Lung (tissue), 12 donors: ENCODE measurements around the gene KCNC2. TPM values are rescaled to one million over a fixed set of nuclear protein-coding genes. Genes with fewer than 3 reads are reported as not detected.

ENCODE experiments used
- ATAC-seq: fragments of 200-7000 bp; cut with Tn5 transposase; one replicate; pipeline ENCODE4 v1.9.1; 2020; ENCODE audit warnings: moderate number of reproducible peaks; ENCODE audit not compliant: insufficient read depth, low FRiP score
- DNase-seq, 3 donors: peaks; one replicate each; pipeline ENCODE4 v3.0.0-alpha.2; 2013 to 2017
- H3K27ac ChIP-seq, 2 donors: one replicate each; pipeline ENCODE4 v1.5.1; 2013; ENCODE audit warnings: mild to moderate bottlenecking in 2 of 2, moderate library complexity in 2 of 2, control low read depth in 1 of 2, inconsistent platforms in 1 of 2, low read depth in 1 of 2, low read length in 1 of 2
- H3K27me3 ChIP-seq, 3 donors: one replicate each; pipeline ENCODE4 v1.5.1; 2013; ENCODE audit warnings: low read length in 2 of 3; ENCODE audit not compliant: control insufficient read depth in 3 of 3, insufficient read depth in 3 of 3
- H3K36me3 ChIP-seq, 4 donors: one replicate each; pipeline ENCODE4 v1.5.1; 2013; ENCODE audit warnings: low read length in 4 of 4, mild to moderate bottlenecking in 1 of 4, moderate library complexity in 1 of 4; ENCODE audit not compliant: control insufficient read depth in 4 of 4, insufficient read depth in 4 of 4
- H3K4me1 ChIP-seq, 5 donors: one replicate each; pipeline ENCODE4 v1.5.1; 2013; ENCODE audit warnings: low read length in 5 of 5, mild to moderate bottlenecking in 2 of 5, moderate library complexity in 1 of 5; ENCODE audit not compliant: control insufficient read depth in 5 of 5, insufficient read depth in 5 of 5
- H3K4me3 ChIP-seq: one replicate; pipeline ENCODE4 v1.5.1; 2013; ENCODE audit warnings: mild to moderate bottlenecking, control low read depth, moderate library complexity
- H3K9ac ChIP-seq, 2 donors: one replicate each; pipeline ENCODE4 v1.5.1; 2013; ENCODE audit warnings: low read length in 2 of 2, control low read depth in 1 of 2; ENCODE audit not compliant: insufficient read depth in 1 of 2
- H3K9me3 ChIP-seq, 4 donors: one replicate each; pipeline ENCODE4 v1.5.1; 2013; ENCODE audit warnings: low read length in 3 of 4, mild to moderate bottlenecking in 1 of 4, moderate library complexity in 1 of 4; ENCODE audit not compliant: control insufficient read depth in 4 of 4, insufficient read depth in 3 of 4
- CTCF ChIP-seq: IDR thresholded peaks from 2 replicates; pipeline ENCODE4 v1.5.1; 2012; ENCODE audit warnings: mild to moderate bottlenecking; ENCODE audit errors: control extremely low read depth, extremely low read depth
- WGBS, 2 donors: extraction: QIAGEN DNeasy Blood & Tissue Kit; methylation state at CpG; one replicate each; pipeline ENCODE4 v1.1.7; 2013; 5-methylcytosine and 5-hydroxymethylcytosine counted together
- polyA plus RNA-seq, 2 donors: library from polyadenylated mRNA; stranded (reverse); fragments of 200-250 nt; gene quantifications; one replicate each; pipeline ENCODE4 v1.2.1, GENCODE V29; 2013
- total RNA-seq, 2 donors: library from RNA; depleted of rRNA in 1 of 2; stranded (reverse); fragments of >200 nt in 1 of 2; gene quantifications; one replicate each; pipeline ENCODE4 v1.2.1, GENCODE V29; 2014 to 2021
- donor health status: control.
- donor health status: control.
- donor health status: Bipolar disorder and iron deficiency.
- donor health status: healthy.
- donor health status: DM: yes; HTN: yes; CAD: no.

Gene KCNC2
- total and polyA plus RNA-seq, 4 donors = 0.06 TPM; not detected in 3

GRCh38 chr12:75239987-75240386 is 30.3 kb upstream of the KCNC2 start:
- H3K4me3 ChIP-seq = no peak overlapping the region
- no peak for DNase-seq
- H3K9ac ChIP-seq = no peak overlapping the region
- no peaks in the 10 kb centered on the region for H3K36me3 ChIP-seq
- peaks cover 0 to 2% (median 0%) of the 10 kb centered on the region in 4 donors for H3K9me3 ChIP-seq
- H3K4me1 ChIP-seq = no peaks in the 10 kb centered on the region
- no peak for ATAC-seq
- no peak overlapping the region for H3K27ac ChIP-seq
- no peaks in the 10 kb centered on the region for H3K27me3 ChIP-seq
- no peak for TF ChIP-seq CTCF

- 39 to 68% methylated on average over 1 of the region's 1 CpG for WGBS, 2 donors
- Histone ChIP-seq H3K9me3 (peaks cover 0 to 4% (median 1%) of the 10 kb centered on the region in 4 donors), H3K4me1 (no peaks in the 10 kb centered on the region), H3K4me3 (no peak overlapping the region), H3K27me3 (no peaks in the 10 kb centered on the region), H3K36me3 (no peaks in the 10 kb centered on the region), H3K9ac (no peak overlapping the region), H3K27ac (no peak overlapping the region)
- TF ChIP-seq CTCF = no peak
- DNase-seq = no peak
- no peak for ATAC-seq
Measured at GRCh38 chr12:75236206-75236605, 26.6 kb upstream of the KCNC2 start.

- no peak for DNase-seq
- Histone ChIP-seq H3K4me3 (no peak overlapping the region), H3K36me3 (no peaks in the 10 kb centered on the region), H3K27me3 (no peaks in the 10 kb centered on the region), H3K4me1 (no peaks in the 10 kb centered on the region), H3K27ac (no peak overlapping the region), H3K9ac (no peak overlapping the region), H3K9me3 (peaks cover 0 to 4% (median 0%) of the 10 kb centered on the region in 4 donors)
- no peak for TF ChIP-seq CTCF
- ATAC-seq = no peak
- 95 to 97% methylated on average over 1 of the region's 1 CpG for WGBS, 2 donors
Measured at GRCh38 chr12:75227132-75227531, 17.5 kb upstream of the KCNC2 start.

- no peaks in the 10 kb centered on the region for H3K36me3 ChIP-seq
- no peak overlapping the region for H3K27ac ChIP-seq
- no peak for TF ChIP-seq CTCF
- no peak for ATAC-seq
- peaks cover 0 to 3% (median 0%) of the 10 kb centered on the region in 5 donors for H3K4me1 ChIP-seq
- H3K9ac ChIP-seq = no peak overlapping the region
- H3K27me3 ChIP-seq = peaks cover 5 to 31% (median 17%) of the 10 kb centered on the region in 3 donors
- no peak overlapping the region for H3K4me3 ChIP-seq
- no peak for DNase-seq
- WGBS, 2 donors = 22 to 40% methylated on average over 3 of the region's 3 CpGs
- peaks cover 0 to 12% (median 0%) of the 10 kb centered on the region in 4 donors for H3K9me3 ChIP-seq
Measured at GRCh38 chr12:75212072-75212471, 2.4 kb upstream of the KCNC2 start.
